Measurements from ENCODE around the gene MS4A12.
"Not testable (repeated sequence)": the region's sequence is repeated elsewhere in the genome, so short reads cannot be mapped to it uniquely, and the experiment has no call there.

Gene MS4A12

GRCh38 chr11:60492488-60493009 is at the start of gene MS4A12:
MS4A12 (plus strand) TSS chr11:60492778; CDS start chr11:60497319, 4,541 bp downstream.
- no peak for DNase-seq

GRCh38 chr11:60447070-60447469 is 45.5 kb upstream of the MS4A12 start:
- DNase-seq, result no peak

- no peak for DNase-seq
Observed at GRCh38 chr11:60447846-60448245, 44.7 kb upstream of the MS4A12 start.

- not testable (repeated sequence) for DNase-seq
Observed at GRCh38 chr11:60451185-60451584, 41.4 kb upstream of the MS4A12 start.

- no peak for DNase-seq
Observed at GRCh38 chr11:60454212-60454611, 38.4 kb upstream of the MS4A12 start.

- no peak for DNase-seq
Observed at GRCh38 chr11:60455531-60456042, 37.0 kb upstream of the MS4A12 start, which contains the start of gene MS4A1. MS4A1 (plus strand) TSS chr11:60455847; CDS start chr11:60462375, 6,528 bp downstream.

- no peak for DNase-seq
Observed at GRCh38 chr11:60457576-60457975, 35.0 kb upstream of the MS4A12 start.

GRCh38 chr11:60459345-60459744 is 33.2 kb upstream of the MS4A12 start:
- DNase-seq, result no peak

- no peak for DNase-seq
Observed at GRCh38 chr11:60468829-60469228, 23.7 kb upstream of the MS4A12 start.

- no peak for DNase-seq
Observed at GRCh38 chr11:60469723-60470122, 22.9 kb upstream of the MS4A12 start.

- no peak for DNase-seq
Observed at GRCh38 chr11:60477035-60477445, 15.5 kb upstream of the MS4A12 start.

GRCh38 chr11:60482361-60482760 is 10.2 kb upstream of the MS4A12 start:
- no peak for DNase-seq

GRCh38 chr11:60485987-60486386 is 6.6 kb upstream of the MS4A12 start:
- peak; percentile 3 for DNase-seq

- DNase-seq, result no peak
Observed at GRCh38 chr11:60493454-60493853, 876 bp downstream of the MS4A12 start.

GRCh38 chr11:60498399-60498798 is 5.8 kb downstream of the MS4A12 start:
- no peak for DNase-seq

- no peak for DNase-seq
Observed at GRCh38 chr11:60498853-60499252, 6.3 kb downstream of the MS4A12 start.

GRCh38 chr11:60500276-60500910 is 7.8 kb downstream of the MS4A12 start:
- DNase-seq, result no peak

- no peak for DNase-seq
Observed at GRCh38 chr11:60502221-60502775, 9.7 kb downstream of the MS4A12 start.

GRCh38 chr11:60504219-60504905 is 11.8 kb downstream of the MS4A12 start:
- no peak for DNase-seq

GRCh38 chr11:60509609-60510008 is 17.0 kb downstream of the MS4A12 start:
- not testable (repeated sequence) for DNase-seq

GRCh38 chr11:60510209-60510608 is 17.6 kb downstream of the MS4A12 start:
- not testable (repeated sequence) for DNase-seq

- no peak for DNase-seq
Observed at GRCh38 chr11:60511393-60511792, 18.8 kb downstream of the MS4A12 start.

- DNase-seq, result no peak
Observed at GRCh38 chr11:60512651-60513225, 20.2 kb downstream of the MS4A12 start.
